Panc1 (cell line): ENCODE measurements around the gene ZC3H8.

Source experiments
- REST ChIP-seq, 2 experiments: IDR thresholded peaks; 2 replicates each; pipeline ENCODE4 v1.6.1; 2011 to 2012; ENCODE audit warnings: low read depth in 2 of 2, control low read depth in 1 of 2, low read length in 1 of 2, mild to moderate bottlenecking in 1 of 2, moderate library complexity in 1 of 2; ENCODE audit not compliant: insufficient read depth in 1 of 2
- TCF7L2 ChIP-seq: IDR thresholded peaks from 2 replicates; pipeline ENCODE4 v1.6.1; 2011; ENCODE audit warnings: mild to moderate bottlenecking, low read depth, low read length, inconsistent platforms
- TF ChIP-seq, protein P1 (sequence below): fragments of 450-650 bp; IDR thresholded peaks from 2 replicates; pipeline ENCODE4 v1.5.1; 2017; ENCODE audit warnings: mild to moderate bottlenecking

DNA sequence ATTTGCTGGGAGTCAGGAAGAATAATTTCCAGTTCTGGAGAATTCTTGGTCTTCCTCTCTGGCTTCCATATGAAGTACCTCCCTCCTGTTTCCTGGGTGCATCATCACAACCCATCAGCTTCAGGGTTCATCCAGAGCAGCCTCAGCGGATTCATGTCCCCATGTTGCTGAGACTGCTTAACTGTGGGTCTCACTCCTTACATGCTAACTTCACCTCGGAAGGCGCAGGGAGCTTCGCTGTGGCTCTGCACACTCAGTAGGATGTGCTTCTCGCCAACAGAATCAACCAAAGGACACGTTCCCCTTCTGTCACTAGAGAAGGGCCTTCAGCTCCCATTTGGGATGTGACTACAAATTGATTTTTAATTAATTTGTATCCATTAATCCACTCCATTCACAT, 92.5 kb downstream of the ZC3H8 start:
- TF ChIP-seq, protein P1, sequence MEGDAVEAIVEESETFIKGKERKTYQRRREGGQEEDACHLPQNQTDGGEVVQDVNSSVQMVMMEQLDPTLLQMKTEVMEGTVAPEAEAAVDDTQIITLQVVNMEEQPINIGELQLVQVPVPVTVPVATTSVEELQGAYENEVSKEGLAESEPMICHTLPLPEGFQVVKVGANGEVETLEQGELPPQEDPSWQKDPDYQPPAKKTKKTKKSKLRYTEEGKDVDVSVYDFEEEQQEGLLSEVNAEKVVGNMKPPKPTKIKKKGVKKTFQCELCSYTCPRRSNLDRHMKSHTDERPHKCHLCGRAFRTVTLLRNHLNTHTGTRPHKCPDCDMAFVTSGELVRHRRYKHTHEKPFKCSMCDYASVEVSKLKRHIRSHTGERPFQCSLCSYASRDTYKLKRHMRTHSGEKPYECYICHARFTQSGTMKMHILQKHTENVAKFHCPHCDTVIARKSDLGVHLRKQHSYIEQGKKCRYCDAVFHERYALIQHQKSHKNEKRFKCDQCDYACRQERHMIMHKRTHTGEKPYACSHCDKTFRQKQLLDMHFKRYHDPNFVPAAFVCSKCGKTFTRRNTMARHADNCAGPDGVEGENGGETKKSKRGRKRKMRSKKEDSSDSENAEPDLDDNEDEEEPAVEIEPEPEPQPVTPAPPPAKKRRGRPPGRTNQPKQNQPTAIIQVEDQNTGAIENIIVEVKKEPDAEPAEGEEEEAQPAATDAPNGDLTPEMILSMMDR, result no peak
- TF ChIP-seq TCF7L2 (no peak), REST (IDR thresholded peaks at IDR 0.05; ENCODE audit: insufficient read depth in 1 of 2, low read depth in 2 of 2, low read length in 1 of 2) (no peak)
